ENCODE results near the gene RNU11. TPM values are rescaled to one million over a fixed set of nuclear protein-coding genes. Genes with fewer than 3 reads are reported as not detected.
"Not testable (repeated sequence)": the region's sequence is repeated elsewhere in the genome, so short reads cannot be mapped to it uniquely, and the experiment has no call there.

Gene RNU11
- total RNA-seq, 1 donor: not detected

DNA sequence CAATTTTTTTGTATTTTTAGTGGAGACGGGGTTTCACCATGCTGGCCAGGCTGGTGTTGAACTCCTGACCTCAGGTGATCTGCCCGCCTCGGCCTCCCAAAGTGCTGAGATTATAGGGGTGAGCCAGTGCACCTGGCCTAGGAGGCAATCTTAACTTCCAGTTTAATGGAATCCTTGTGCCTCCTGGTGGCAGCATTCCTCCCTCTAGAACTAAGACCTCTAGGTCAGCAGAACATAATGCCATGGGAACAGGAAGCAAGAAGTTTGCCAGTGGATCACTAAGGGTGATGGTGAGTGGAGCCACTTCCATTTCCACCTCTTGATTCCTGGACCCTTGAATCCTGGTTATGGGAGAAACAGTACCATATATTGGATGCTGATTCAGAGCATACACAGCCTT lies 5.5 kb downstream of the RNU11 start:
- H3K4me1 ChIP-seq (ENCODE audit: insufficient read depth, low read length); H2AFZ ChIP-seq (ENCODE audit: low read length); H3K4me2 ChIP-seq (ENCODE audit: insufficient read depth, low read length); DNase-seq (ENCODE audit: insufficient read length, low spot score, missing footprints); H3K79me2 ChIP-seq (ENCODE audit: insufficient read depth, low read length); H3K9me3 ChIP-seq (ENCODE audit: low read depth, low read length); H3K27me3 ChIP-seq (ENCODE audit: insufficient read depth, low read length); H3K36me3 ChIP-seq (ENCODE audit: insufficient read depth, low read length); H3K4me3 ChIP-seq (ENCODE audit: insufficient read depth, low read length); H3K27ac ChIP-seq (ENCODE audit: low read depth, low read length); H4K20me1 ChIP-seq (ENCODE audit: insufficient read depth, low read length): not testable (repeated sequence)
- TF ChIP-seq, protein P1, sequence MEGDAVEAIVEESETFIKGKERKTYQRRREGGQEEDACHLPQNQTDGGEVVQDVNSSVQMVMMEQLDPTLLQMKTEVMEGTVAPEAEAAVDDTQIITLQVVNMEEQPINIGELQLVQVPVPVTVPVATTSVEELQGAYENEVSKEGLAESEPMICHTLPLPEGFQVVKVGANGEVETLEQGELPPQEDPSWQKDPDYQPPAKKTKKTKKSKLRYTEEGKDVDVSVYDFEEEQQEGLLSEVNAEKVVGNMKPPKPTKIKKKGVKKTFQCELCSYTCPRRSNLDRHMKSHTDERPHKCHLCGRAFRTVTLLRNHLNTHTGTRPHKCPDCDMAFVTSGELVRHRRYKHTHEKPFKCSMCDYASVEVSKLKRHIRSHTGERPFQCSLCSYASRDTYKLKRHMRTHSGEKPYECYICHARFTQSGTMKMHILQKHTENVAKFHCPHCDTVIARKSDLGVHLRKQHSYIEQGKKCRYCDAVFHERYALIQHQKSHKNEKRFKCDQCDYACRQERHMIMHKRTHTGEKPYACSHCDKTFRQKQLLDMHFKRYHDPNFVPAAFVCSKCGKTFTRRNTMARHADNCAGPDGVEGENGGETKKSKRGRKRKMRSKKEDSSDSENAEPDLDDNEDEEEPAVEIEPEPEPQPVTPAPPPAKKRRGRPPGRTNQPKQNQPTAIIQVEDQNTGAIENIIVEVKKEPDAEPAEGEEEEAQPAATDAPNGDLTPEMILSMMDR (IDR thresholded peaks at IDR 0.05; ENCODE audit: extremely low read depth, low read depth, low read length): peak; percentile 37

DNA sequence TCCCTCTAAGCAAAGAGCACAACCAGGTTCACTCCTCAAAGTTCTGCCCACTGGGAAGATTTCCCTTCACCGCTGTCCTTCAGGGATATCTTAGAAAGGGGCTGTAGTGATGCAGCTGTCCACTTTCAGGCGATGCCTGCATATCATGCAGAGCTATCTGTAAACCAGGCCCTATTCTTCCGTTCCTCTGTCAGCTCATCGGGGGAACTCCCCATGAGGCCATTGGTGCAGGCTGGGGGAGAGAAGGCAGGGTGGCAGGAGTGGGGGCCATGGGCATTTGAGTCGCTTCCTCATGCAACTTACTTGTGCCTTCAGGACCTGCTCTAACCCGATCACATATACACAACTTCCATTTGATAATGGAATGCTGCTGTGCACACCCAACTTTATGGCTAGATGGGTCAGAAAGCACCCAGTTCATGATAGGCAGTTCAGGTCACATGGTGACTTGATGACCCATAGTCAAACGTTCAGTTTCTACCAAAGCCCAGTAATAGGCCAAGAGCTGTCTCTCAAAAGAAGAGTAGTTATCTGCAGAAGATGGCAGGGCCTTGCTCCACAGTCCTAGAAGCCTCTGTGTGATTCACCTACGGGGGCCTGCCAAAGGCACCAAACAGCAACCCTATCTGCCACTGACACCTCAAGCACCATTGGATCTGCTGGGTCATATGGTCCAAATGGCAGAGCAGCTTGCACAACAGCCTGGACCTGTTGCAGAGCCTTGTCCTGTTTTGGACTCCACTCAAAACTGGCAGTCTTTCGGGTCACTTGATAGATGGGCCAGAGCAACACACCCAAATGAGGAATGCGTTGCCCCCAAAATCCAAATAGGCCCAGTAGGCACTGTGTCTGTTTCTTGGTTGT lies 7.3 kb downstream of the RNU11 start:
- not testable (repeated sequence) for H3K4me3 ChIP-seq (ENCODE audit: insufficient read depth, low read length); H2AFZ ChIP-seq (ENCODE audit: low read length); H3K4me1 ChIP-seq (ENCODE audit: insufficient read depth, low read length); H3K9me3 ChIP-seq (ENCODE audit: low read depth, low read length); DNase-seq (ENCODE audit: insufficient read length, low spot score, missing footprints); H3K79me2 ChIP-seq (ENCODE audit: insufficient read depth, low read length); H3K27me3 ChIP-seq (ENCODE audit: insufficient read depth, low read length); H4K20me1 ChIP-seq (ENCODE audit: insufficient read depth, low read length); H3K4me2 ChIP-seq (ENCODE audit: insufficient read depth, low read length); H3K36me3 ChIP-seq (ENCODE audit: insufficient read depth, low read length); H3K27ac ChIP-seq (ENCODE audit: low read depth, low read length)

DNA sequence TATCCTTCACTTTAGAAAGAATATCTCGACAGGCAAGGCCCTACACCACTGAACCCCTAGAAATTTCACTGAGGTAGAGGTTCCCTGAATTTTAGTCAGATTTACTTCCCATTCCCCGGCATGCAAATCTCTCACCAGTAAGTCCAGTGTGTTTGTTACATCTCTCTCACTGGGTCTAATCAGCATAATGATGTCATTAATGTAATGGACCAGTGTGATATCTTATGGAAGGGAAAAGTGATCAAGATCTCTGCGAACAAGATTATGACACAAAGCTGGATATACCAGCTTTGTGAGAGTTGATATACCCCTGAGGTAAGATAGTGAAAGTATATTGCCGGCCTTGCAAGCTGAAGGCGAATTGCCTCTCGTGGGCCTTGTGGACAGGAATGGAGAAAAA lies 7.9 kb downstream of the RNU11 start:
- Histone ChIP-seq H4K20me1 (ENCODE audit: insufficient read depth, low read length) (no peaks in the 10 kb centered on the region), H3K27ac (ENCODE audit: low read depth, low read length) (no peak overlapping the region), H3K9me3 (ENCODE audit: low read depth, low read length) (no peaks in the 10 kb centered on the region), H3K27me3 (ENCODE audit: insufficient read depth, low read length) (no peaks in the 10 kb centered on the region), H3K36me3 (ENCODE audit: insufficient read depth, low read length) (no peaks in the 10 kb centered on the region), H3K79me2 (ENCODE audit: insufficient read depth, low read length) (no peaks in the 10 kb centered on the region), H3K4me1 (ENCODE audit: insufficient read depth, low read length) (no peaks in the 10 kb centered on the region), H3K4me3 (ENCODE audit: insufficient read depth, low read length) (no peak overlapping the region), H3K4me2 (ENCODE audit: insufficient read depth, low read length) (no peak overlapping the region), H2AFZ (ENCODE audit: low read length) (no peak overlapping the region)
- DNase-seq (ENCODE audit: insufficient read length, low spot score, missing footprints): no peak
- TF ChIP-seq, protein P1 (IDR thresholded peaks at IDR 0.05; ENCODE audit: extremely low read depth, low read depth, low read length): no peak

DNA sequence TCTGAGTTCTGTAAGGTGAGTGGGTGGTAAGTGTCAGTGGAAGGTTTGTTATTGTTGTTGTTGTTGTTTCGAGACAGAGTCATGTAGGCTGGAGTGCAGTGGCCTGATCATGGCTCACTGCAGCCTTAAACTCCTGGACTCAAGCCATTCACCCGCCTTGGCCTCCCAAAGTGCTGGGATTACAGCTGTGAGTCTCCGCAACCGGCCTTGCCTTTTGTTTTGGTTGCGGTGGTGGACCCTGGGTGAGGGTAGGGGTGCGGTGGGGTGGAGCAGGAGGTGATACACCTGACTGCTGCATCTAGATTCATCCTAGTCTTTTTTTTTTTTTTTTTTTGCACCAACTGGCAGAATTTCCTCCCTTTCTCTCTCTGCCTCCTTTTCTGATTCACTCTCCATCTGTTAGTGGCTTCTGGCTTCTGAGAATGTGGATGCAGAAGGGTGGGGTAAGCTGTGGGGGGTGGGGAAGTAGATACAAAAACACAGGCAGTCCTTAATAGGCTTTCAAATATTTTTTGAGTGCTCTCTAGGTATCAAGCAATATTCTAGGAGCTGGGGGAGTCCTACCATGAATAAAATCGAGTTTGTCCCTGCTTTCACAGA lies 15.6 kb downstream of the RNU11 start:
- Histone ChIP-seq H3K4me2 (ENCODE audit: insufficient read depth, low read length) (no peak overlapping the region), H3K4me3 (ENCODE audit: insufficient read depth, low read length) (no peak overlapping the region), H3K9me3 (ENCODE audit: low read depth, low read length) (no peaks in the 10 kb centered on the region), H3K36me3 (ENCODE audit: insufficient read depth, low read length) (no peaks in the 10 kb centered on the region), H2AFZ (ENCODE audit: low read length) (no peak overlapping the region), H4K20me1 (ENCODE audit: insufficient read depth, low read length) (no peaks in the 10 kb centered on the region), H3K27me3 (ENCODE audit: insufficient read depth, low read length) (no peaks in the 10 kb centered on the region), H3K4me1 (ENCODE audit: insufficient read depth, low read length) (peaks cover 8% of the 10 kb centered on the region), H3K79me2 (ENCODE audit: insufficient read depth, low read length) (peaks cover 3% of the 10 kb centered on the region), H3K27ac (ENCODE audit: low read depth, low read length) (no peak overlapping the region)
- no peak for DNase-seq (ENCODE audit: insufficient read length, low spot score, missing footprints)
- TF ChIP-seq, protein P1 (IDR thresholded peaks at IDR 0.05; ENCODE audit: extremely low read depth, low read depth, low read length): no peak
